Measurements from ENCODE around the gene DDX51. TPM values are rescaled to one million over a fixed set of nuclear protein-coding genes. Genes with fewer than 3 reads are reported as not detected.

Gene DDX51
- total RNA-seq, 4 donors from 2014 or later = 9.1 to 12.8 (median 11.3) TPM

GRCh38 chr12:132127041-132127440 is 17.1 kb downstream of the DDX51 start:
- H3K9me3 ChIP-seq = peaks cover 0 to 7% (median 3%) of the 10 kb centered on the region in 4 donors
- H3K36me3 ChIP-seq = peaks cover 26 to 75% (median 65%) of the 10 kb centered on the region in 4 donors
- no peak for DNase-seq (ENCODE audit: extremely low spot score)
- H3K27me3 ChIP-seq = no peaks in the 10 kb centered on the region
- 98% methylated on average over 8 of the region's 8 CpGs for WGBS
- no peaks in the 10 kb centered on the region for H3K4me1 ChIP-seq
- H3K4me3 ChIP-seq = no peak overlapping the region
- no peak overlapping the region for H3K27ac ChIP-seq (replicated peaks in 1 of 4)
- TF ChIP-seq EP300 (IDR thresholded peaks at IDR 0.05) = no peak
- no peak for TF ChIP-seq POLR2A (IDR thresholded peaks at IDR 0.05; ENCODE audit: low read depth)
- no peak for TF ChIP-seq CTCF (IDR thresholded peaks at IDR 0.05)
- no peak for TF ChIP-seq POLR2AphosphoS5 (IDR thresholded peaks at IDR 0.05)
- intact Hi-C loops (cut with DNase I) = no loop called here

- intact Hi-C loops (cut with DNase I) = no loop called here
- WGBS = 93% methylated on average over 12 of the region's 12 CpGs
- DNase-seq (ENCODE audit: extremely low spot score) = no peak
These were observed 18.4 kb downstream of the DDX51 start for GRCh38 chr12:132125736-132126135.

GRCh38 chr12:132124766-132125425 is 19.2 kb downstream of the DDX51 start:
- TF ChIP-seq POLR2AphosphoS5 (IDR thresholded peaks at IDR 0.05) (no peak), EP300 (IDR thresholded peaks at IDR 0.05) (no peak), CTCF (IDR thresholded peaks at IDR 0.05) (no peak), POLR2A (IDR thresholded peaks at IDR 0.05; ENCODE audit: low read depth) (no peak)
- no peaks in the 10 kb centered on the region for H3K4me1 ChIP-seq
- peaks cover 34 to 96% (median 84%) of the 10 kb centered on the region in 4 donors for H3K36me3 ChIP-seq
- no peak for DNase-seq (ENCODE audit: extremely low spot score)
- 88% methylated on average over 19 of the region's 19 CpGs for whole genome bisulfite sequencing
- no peak overlapping the region for H3K4me3 ChIP-seq
- no peaks in the 10 kb centered on the region for H3K27me3 ChIP-seq
- peaks cover 0 to 7% (median 3%) of the 10 kb centered on the region in 4 donors for H3K9me3 ChIP-seq
- intact Hi-C loops (cut with DNase I) = no loop called here
- H3K27ac ChIP-seq (replicated peaks in 1 of 4) = no peak overlapping the region

More at GRCh38 chr12:132125736-132126135, 18.4 kb downstream of the DDX51 start:
- peaks cover 34 to 88% (median 77%) of the 10 kb centered on the region in 4 donors for H3K36me3 ChIP-seq
- H3K4me3 ChIP-seq = no peak overlapping the region
- TF ChIP-seq CTCF (IDR thresholded peaks at IDR 0.05) (no peak), EP300 (IDR thresholded peaks at IDR 0.05) (no peak), POLR2A (IDR thresholded peaks at IDR 0.05; ENCODE audit: low read depth) (no peak), POLR2AphosphoS5 (IDR thresholded peaks at IDR 0.05) (no peak)
- H3K4me1 ChIP-seq = no peaks in the 10 kb centered on the region
- no peak overlapping the region for H3K27ac ChIP-seq (replicated peaks in 1 of 4)
- peaks cover 0 to 7% (median 3%) of the 10 kb centered on the region in 4 donors for H3K9me3 ChIP-seq
- no peaks in the 10 kb centered on the region for H3K27me3 ChIP-seq

GRCh38 chr12:132123970-132124765 is 20.0 kb downstream of the DDX51 start:
- no peak overlapping the region for H3K4me3 ChIP-seq
- peaks cover 0 to 7% (median 3%) of the 10 kb centered on the region in 4 donors for H3K9me3 ChIP-seq
- H3K27me3 ChIP-seq = no peaks in the 10 kb centered on the region
- TF ChIP-seq POLR2AphosphoS5 (IDR thresholded peaks at IDR 0.05) = no peak
- no peak for TF ChIP-seq POLR2A (IDR thresholded peaks at IDR 0.05; ENCODE audit: low read depth)
- TF ChIP-seq EP300 (IDR thresholded peaks at IDR 0.05) = no peak
- no peak for TF ChIP-seq CTCF (IDR thresholded peaks at IDR 0.05)
- DNase-seq (ENCODE audit: extremely low spot score) = no peak
- H3K27ac ChIP-seq (replicated peaks in 1 of 4) = no peak overlapping the region
- intact Hi-C loops (cut with DNase I) = no loop called here
- H3K4me1 ChIP-seq = no peaks in the 10 kb centered on the region
- peaks cover 34 to 96% (median 85%) of the 10 kb centered on the region in 4 donors for H3K36me3 ChIP-seq
- 95% methylated on average over 12 of the region's 12 CpGs for WGBS

Measured in esophagus muscularis mucosa (tissue), 4 donors.